Measurements from ENCODE around the gene ZNF516. TPM values are rescaled to one million over a fixed set of nuclear protein-coding genes. Genes with fewer than 3 reads are reported as not detected.

The ZNF516 gene
- total RNA-seq, 1 experiment from 2014 or later: 22.6 TPM

- no peak overlapping the region for H2BK5ac ChIP-seq (ENCODE audit: insufficient read length, low read length)
- no peak overlapping the region for H3K9ac ChIP-seq (ENCODE audit: extremely low read depth, insufficient read length, low read length)
- no peaks in the 10 kb centered on the region for H3K27me3 Mint-ChIP-seq (ENCODE audit: low read depth)
- H3K9me3 ChIP-seq (ENCODE audit: control insufficient read depth, low read depth, low read length): no peaks in the 10 kb centered on the region
- H3K4me3 Mint-ChIP-seq: no peak overlapping the region
- no peaks in the 10 kb centered on the region for H3K79me1 ChIP-seq (ENCODE audit: insufficient read depth, low read depth, low read length, poor library complexity, severe bottlenecking)
- H2AK5ac ChIP-seq (ENCODE audit: insufficient read length, low read length): no peak overlapping the region
- H3K4me2 ChIP-seq (ENCODE audit: insufficient read depth, insufficient read length, low read length): no peak overlapping the region
- peak overlapping the region in 1 of 3 experiments; percentile 71; a peak in 2 of 7 replicates for H3K27ac Mint-ChIP-seq
- H3K4ac ChIP-seq (ENCODE audit: low read depth, low read length): no peak overlapping the region
- H2BK120ac ChIP-seq (ENCODE audit: low read depth, low read length, poor library complexity, severe bottlenecking): no peak overlapping the region
- H4K5ac ChIP-seq (ENCODE audit: insufficient read length, low read depth, low read length): no peak overlapping the region
- H3K56ac ChIP-seq (ENCODE audit: insufficient read length, low read depth, low read length): no peak overlapping the region
- no peak overlapping the region for H3T11ph ChIP-seq (ENCODE audit: low read length)
- no peaks in the 10 kb centered on the region for H4K20me1 ChIP-seq (ENCODE audit: control insufficient read depth, insufficient read depth, insufficient read length)
- no peak overlapping the region for H2AFZ ChIP-seq (ENCODE audit: low read length)
- peak overlapping the region; percentile 68 for H4K91ac ChIP-seq (ENCODE audit: insufficient read length, low read depth, low read length)
- no peak overlapping the region for H2BK12ac ChIP-seq (ENCODE audit: insufficient read length, low read depth, low read length)
- peaks cover 4% of the 10 kb centered on the region; the same call in 1 of the 2 replicates for H3K4me1 ChIP-seq (ENCODE audit: insufficient read depth, low read length)
- H3K36me3 Mint-ChIP-seq (ENCODE audit: insufficient read depth in 1 of 3, low read depth in 3 of 3): no peaks in the 10 kb centered on the region
- H3K27me3 ChIP-seq (ENCODE audit: insufficient read depth, low read length): no peaks in the 10 kb centered on the region
- H3K79me2 ChIP-seq (ENCODE audit: insufficient read depth, low read length): no peaks in the 10 kb centered on the region
- H2BK15ac ChIP-seq (ENCODE audit: low read depth, low read length): no peak overlapping the region
- TF ChIP-seq, protein P1, sequence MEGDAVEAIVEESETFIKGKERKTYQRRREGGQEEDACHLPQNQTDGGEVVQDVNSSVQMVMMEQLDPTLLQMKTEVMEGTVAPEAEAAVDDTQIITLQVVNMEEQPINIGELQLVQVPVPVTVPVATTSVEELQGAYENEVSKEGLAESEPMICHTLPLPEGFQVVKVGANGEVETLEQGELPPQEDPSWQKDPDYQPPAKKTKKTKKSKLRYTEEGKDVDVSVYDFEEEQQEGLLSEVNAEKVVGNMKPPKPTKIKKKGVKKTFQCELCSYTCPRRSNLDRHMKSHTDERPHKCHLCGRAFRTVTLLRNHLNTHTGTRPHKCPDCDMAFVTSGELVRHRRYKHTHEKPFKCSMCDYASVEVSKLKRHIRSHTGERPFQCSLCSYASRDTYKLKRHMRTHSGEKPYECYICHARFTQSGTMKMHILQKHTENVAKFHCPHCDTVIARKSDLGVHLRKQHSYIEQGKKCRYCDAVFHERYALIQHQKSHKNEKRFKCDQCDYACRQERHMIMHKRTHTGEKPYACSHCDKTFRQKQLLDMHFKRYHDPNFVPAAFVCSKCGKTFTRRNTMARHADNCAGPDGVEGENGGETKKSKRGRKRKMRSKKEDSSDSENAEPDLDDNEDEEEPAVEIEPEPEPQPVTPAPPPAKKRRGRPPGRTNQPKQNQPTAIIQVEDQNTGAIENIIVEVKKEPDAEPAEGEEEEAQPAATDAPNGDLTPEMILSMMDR (conservative IDR thresholded peaks at IDR 0.05): no peak
- WGBS (ENCODE audit: extremely low coverage, insufficient read length, low lambda C conversion rate): no CpG with 5 or more reads among the region's 13 CpGs
- H4K8ac ChIP-seq (replicated peaks; ENCODE audit: insufficient read length, low read depth, low read length): no peak overlapping the region
- H2BK20ac ChIP-seq (ENCODE audit: low read depth, low read length, poor library complexity, severe bottlenecking): no peak overlapping the region
- H3K18ac ChIP-seq (ENCODE audit: insufficient read length, low read depth, low read length): no peak overlapping the region
- peak; percentile 26 for DNase-seq
- H3K9me3 Mint-ChIP-seq: no peaks in the 10 kb centered on the region
- H3K27ac ChIP-seq (ENCODE audit: insufficient read length, low read depth, low read length): no peak overlapping the region
- peaks cover 37 to 43% of the 10 kb centered on the region in 2 experiments for H3K4me1 Mint-ChIP-seq
- H3K23ac ChIP-seq (ENCODE audit: insufficient read length, low read depth, low read length): no peak overlapping the region
- no peaks in the 10 kb centered on the region for H3K23me2 ChIP-seq (ENCODE audit: insufficient read length, low read depth, low read length, poor library complexity, severe bottlenecking)
- H3K14ac ChIP-seq (ENCODE audit: insufficient read depth, low read length): peak overlapping the region; percentile 56; the same call in 1 of the 2 replicates
Observed at GRCh38 chr18:76420898-76421684, 74.0 kb downstream of the ZNF516 start.

All from H9 (cell line).